ENCODE results near the gene DELE1.
A peak's percentile ranks its signal among the peaks of the same experiment; 100 is the strongest.

DELE1 gene

GRCh38 chr5:141968914-141969608 is 45.4 kb downstream of the DELE1 start, which contains the start of gene RNF14 (continued):
- TF ChIP-seq KLF17 (tag by site-specific recombination; IDR thresholded peaks at IDR 0.05): peak; percentile 83
- peak; percentile 97 for TF ChIP-seq ZSCAN5A (tag by site-specific recombination; IDR thresholded peaks at IDR 0.05)
- TF ChIP-seq ZFHX2 (tag by site-specific recombination; conservative IDR thresholded peaks at IDR 0.05): peak; percentile 69; the same call in 1 of the 2 replicates
- TF ChIP-seq ZFP37 (tag by site-specific recombination; IDR thresholded peaks at IDR 0.05): peak; percentile 98
- TF ChIP-seq YY1 (tag by site-specific recombination; IDR thresholded peaks at IDR 0.05): peak; percentile 32; the same call in 1 of the 2 replicates
- TF ChIP-seq ZNF24 (tag by site-specific recombination; IDR thresholded peaks at IDR 0.05): peak; percentile 73; the same call in 1 of the 2 replicates
- TF ChIP-seq ZNF23 (tag by site-specific recombination; IDR thresholded peaks at IDR 0.05; ENCODE audit: borderline replicate concordance): no peak
- TF ChIP-seq KLF9 (tag by site-specific recombination; IDR thresholded peaks at IDR 0.05; ENCODE audit: low read depth): peak; percentile 74
- no peak for TF ChIP-seq ZSCAN18 (tag by site-specific recombination; IDR thresholded peaks at IDR 0.05)
- no peak for TF ChIP-seq ZNF114 (tag by site-specific recombination; IDR thresholded peaks at IDR 0.05)
- no peak for TF ChIP-seq ZNF221 (tag by site-specific recombination; IDR thresholded peaks at IDR 0.05; ENCODE audit: borderline replicate concordance)
- TF ChIP-seq ZSCAN4 (tag by site-specific recombination; IDR thresholded peaks at IDR 0.05): peak; percentile 26; the same call in 1 of the 2 replicates
- no peak for TF ChIP-seq ZNF280C (tag by site-specific recombination; IDR thresholded peaks at IDR 0.05)
- TF ChIP-seq ZNF350 (tag by site-specific recombination; IDR thresholded peaks at IDR 0.05): no peak
- no peak; the same call in 1 of the 2 replicates for TF ChIP-seq ZNF785 (tag by site-specific recombination; IDR thresholded peaks at IDR 0.05)
- TF ChIP-seq TCF7L2 (IDR thresholded peaks at IDR 0.05; ENCODE audit: borderline replicate concordance, low read depth, low read length): no peak
- TF ChIP-seq ZNF843 (tag by site-specific recombination; IDR thresholded peaks at IDR 0.05): peak; percentile 54; the same call in 1 of the 2 replicates
- TF ChIP-seq TRIM28 (IDR thresholded peaks at IDR 0.05; ENCODE audit: borderline replicate concordance, low read length): no peak
- TF ChIP-seq ZNF645 (tag by site-specific recombination; IDR thresholded peaks at IDR 0.05): no peak
- TF ChIP-seq ZNF837 (tag by site-specific recombination; IDR thresholded peaks at IDR 0.05): no peak
- TF ChIP-seq ZNF398 (tag by site-specific recombination; IDR thresholded peaks at IDR 0.05): no peak
- TF ChIP-seq MEIS1 (CRISPR knock-in tag; IDR thresholded peaks at IDR 0.05; ENCODE audit: borderline replicate concordance): no peak; the same call in 1 of the 2 replicates
- no peak for TF ChIP-seq ZNF549 (tag by site-specific recombination; IDR thresholded peaks at IDR 0.05)
- TF ChIP-seq ZNF610 (tag by site-specific recombination; IDR thresholded peaks at IDR 0.05; ENCODE audit: borderline replicate concordance): 0 out of 2 replicates have a peak, but pooled peaks have one; percentile 41
- peak; percentile 94 for TF ChIP-seq ZBTB11 (tag by site-specific recombination; conservative IDR thresholded peaks at IDR 0.05; ENCODE audit: low read depth)

Measured in HEK293 (cell line).